OCI-LY1 (cell line): ENCODE measurements around the gene PDE2A.

Experiments
- H2AFZ ChIP-seq: fragments of 200-600 bp; sonication (generic), shearing (Covaris generic); 2 replicates; pipeline ENCODE4 v1.6.0; 2014; ENCODE audit warnings: antibody characterized with exemption, mild to moderate bottlenecking, low read length
- H3F3A ChIP-seq: fragments of 200-600 bp; sonication (generic), shearing (Covaris generic); 2 replicates; pipeline ENCODE4 v1.6.0; 2014; ENCODE audit warnings: mild to moderate bottlenecking, antibody characterized with exemption, low read length, moderate library complexity; ENCODE audit not compliant: insufficient read depth
- H3K27ac ChIP-seq: fragments of 200-600 bp; sonication (generic); 2 replicates; pipeline ENCODE4 v1.5.1; 2014; ENCODE audit warnings: low read length, mixed run types, mild to moderate bottlenecking, low read depth; ENCODE audit not compliant: poor library complexity, severe bottlenecking
- H3K27me3 ChIP-seq: fragments of 200-600 bp; sonication (generic); 2 replicates; pipeline ENCODE4 v1.6.0; 2014; ENCODE audit warnings: antibody characterized with exemption, mild to moderate bottlenecking, low read length, moderate library complexity; ENCODE audit not compliant: insufficient read depth
- H3K36me3 ChIP-seq: fragments of 200-600 bp; sonication (generic); 2 replicates; pipeline ENCODE4 v1.6.1; 2014; ENCODE audit warnings: mild to moderate bottlenecking, antibody characterized with exemption, low read length, moderate library complexity, mixed read lengths; ENCODE audit not compliant: insufficient read depth
- H3K4me1 ChIP-seq: fragments of 200-600 bp; sonication (generic); 2 replicates; pipeline ENCODE4 v1.5.1; 2014; ENCODE audit warnings: mild to moderate bottlenecking, low read length, moderate library complexity; ENCODE audit not compliant: insufficient read depth, severe bottlenecking
- H3K4me2 ChIP-seq: fragments of 200-600 bp; sonication (generic), shearing (Covaris generic); 2 replicates; pipeline ENCODE4 v1.6.1; 2014; ENCODE audit warnings: low read length
- H3K4me3 ChIP-seq: fragments of 200-600 bp; sonication (generic); 2 replicates; pipeline ENCODE4 v1.5.1; 2014; ENCODE audit warnings: low read length, low read depth, mild to moderate bottlenecking, mixed read lengths; ENCODE audit not compliant: poor library complexity, severe bottlenecking
- H3K79me2 ChIP-seq: fragments of 200-600 bp; shearing (Covaris generic); 2 replicates; pipeline ENCODE4 v1.6.1; 2016; ENCODE audit warnings: mixed run types, low read length, mixed read lengths; ENCODE audit not compliant: insufficient read depth
- H3K9ac ChIP-seq: fragments of 200-600 bp; sonication (generic), shearing (Covaris generic); 2 replicates; pipeline ENCODE4 v1.6.1; 2014; ENCODE audit warnings: mild to moderate bottlenecking, low read length, mixed read lengths
- H3K9me2 ChIP-seq: fragments of 200-600 bp; sonication (generic), shearing (Covaris generic); 2 replicates; pipeline ENCODE4 v1.6.1; 2014; ENCODE audit warnings: low read depth, mild to moderate bottlenecking, low read length, mixed read lengths
- H3K9me3 ChIP-seq: fragments of 200-600 bp; shearing (Covaris generic); 2 replicates; pipeline ENCODE4 v1.6.1; 2014; ENCODE audit warnings: low read length, mixed read lengths
- H4K20me1 ChIP-seq: fragments of 200-600 bp; sonication (generic), shearing (Covaris generic); 2 replicates; pipeline ENCODE4 v1.6.0; 2016; ENCODE audit warnings: mild to moderate bottlenecking, low read length; ENCODE audit not compliant: insufficient read depth
- CTCF ChIP-seq: fragments of 200-600 bp; sonication (generic), shearing (Covaris generic); IDR thresholded peaks from 2 replicates; pipeline ENCODE4 v1.5.1; 2017; ENCODE audit warnings: mild to moderate bottlenecking, antibody characterized with exemption, low read length, moderate library complexity, mixed read lengths
- EZH2 ChIP-seq: fragments of 200-600 bp; sonication (generic), shearing (Covaris generic); IDR thresholded peaks from 2 replicates; pipeline ENCODE4 v1.8.0; 2017; ENCODE audit warnings: borderline replicate concordance, mixed run types, mild to moderate bottlenecking, antibody characterized with exemption, low read length, moderate library complexity, mixed read lengths

PDE2A gene

GRCh38 chr11:72586321-72587090, 87.7 kb downstream of the PDE2A start:
- H3K9me3 ChIP-seq = no peaks in the 10 kb centered on the region
- no peak overlapping the region for H3K4me3 ChIP-seq
- no peak overlapping the region for H2AFZ ChIP-seq
- H3K9me2 ChIP-seq = no peaks in the 10 kb centered on the region
- H3K27me3 ChIP-seq = peaks cover 15% of the 10 kb centered on the region
- H3K4me1 ChIP-seq = no peaks in the 10 kb centered on the region
- no peak overlapping the region for H3K9ac ChIP-seq
- H3K4me2 ChIP-seq = no peak overlapping the region
- TF ChIP-seq EZH2 (no peak), CTCF (no peak)
- H4K20me1 ChIP-seq = no peaks in the 10 kb centered on the region
- no peaks in the 10 kb centered on the region for H3K36me3 ChIP-seq
- no peak overlapping the region for H3K27ac ChIP-seq
- no peaks in the 10 kb centered on the region for H3F3A ChIP-seq
- no peaks in the 10 kb centered on the region for H3K79me2 ChIP-seq

- Histone ChIP-seq H3K4me1 (no peaks in the 10 kb centered on the region), H3K79me2 (no peaks in the 10 kb centered on the region), H3K9me2 (no peaks in the 10 kb centered on the region), H3F3A (no peaks in the 10 kb centered on the region), H2AFZ (no peak overlapping the region), H4K20me1 (no peaks in the 10 kb centered on the region), H3K36me3 (no peaks in the 10 kb centered on the region), H3K27me3 (peaks cover 15% of the 10 kb centered on the region), H3K4me3 (no peak overlapping the region), H3K9ac (no peak overlapping the region), H3K9me3 (no peaks in the 10 kb centered on the region), H3K27ac (no peak overlapping the region), H3K4me2 (no peak overlapping the region)
- TF ChIP-seq EZH2 (no peak), CTCF (peak; percentile 89)
Observed at GRCh38 chr11:72585762-72586311, 88.4 kb downstream of the PDE2A start.

- no peak overlapping the region for H3K4me2 ChIP-seq
- H3K9me3 ChIP-seq = no peaks in the 10 kb centered on the region
- no peak overlapping the region for H3K27ac ChIP-seq
- H3K9me2 ChIP-seq = no peaks in the 10 kb centered on the region
- TF ChIP-seq EZH2 = no peak
- no peak for TF ChIP-seq CTCF
- no peak overlapping the region for H3K4me3 ChIP-seq
- no peaks in the 10 kb centered on the region for H3K79me2 ChIP-seq
- peaks cover 15% of the 10 kb centered on the region for H3K27me3 ChIP-seq
- no peak overlapping the region for H3K9ac ChIP-seq
- H4K20me1 ChIP-seq = no peaks in the 10 kb centered on the region
- H3K4me1 ChIP-seq = no peaks in the 10 kb centered on the region
- H2AFZ ChIP-seq = no peak overlapping the region
- no peaks in the 10 kb centered on the region for H3K36me3 ChIP-seq
- no peaks in the 10 kb centered on the region for H3F3A ChIP-seq
Observed at GRCh38 chr11:72584939-72585597, 89.2 kb downstream of the PDE2A start.
